Measurements from ENCODE around the gene CSTF1.

Gene CSTF1

DNA sequence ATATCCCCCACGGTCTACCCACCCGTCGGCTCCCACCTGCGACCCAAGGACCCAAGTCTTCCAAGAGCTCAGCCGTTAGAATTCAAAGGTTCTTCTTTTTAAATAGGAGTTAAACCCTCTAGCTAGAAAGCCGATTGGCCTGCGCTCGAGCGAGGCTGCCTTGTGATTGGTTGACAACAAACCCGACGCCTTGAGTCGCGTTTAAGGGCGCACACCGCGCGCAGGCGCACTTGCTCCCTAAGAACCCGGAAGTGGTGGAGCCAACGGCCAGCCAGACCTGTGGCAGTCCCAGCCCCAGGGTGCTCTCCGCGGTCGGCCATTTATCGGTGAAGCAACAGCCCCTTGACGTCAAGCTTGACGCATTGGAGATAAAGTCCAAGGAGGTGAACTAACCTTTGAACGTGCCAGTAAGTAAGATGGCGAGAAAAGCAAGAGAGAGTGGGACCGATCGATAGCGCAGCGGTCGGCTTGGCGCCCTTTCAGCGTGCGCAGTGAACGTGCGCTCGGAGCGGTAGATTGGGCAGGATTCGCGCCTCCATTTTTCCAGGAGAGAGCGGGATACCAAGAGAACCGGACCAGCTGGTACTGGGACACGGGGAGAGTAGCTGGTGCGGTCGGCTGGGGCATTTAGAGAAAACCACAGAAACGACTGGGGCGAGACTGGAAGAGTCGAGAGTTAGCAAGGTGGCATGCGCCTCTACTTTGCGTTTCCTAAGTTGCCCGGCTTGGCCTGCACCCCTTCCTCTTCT lies at the start of gene CSTF1, which contains the start of gene AURKA:
TSS of gene CSTF1 (plus strand) at position 514 of the 749 bp plus-strand sequence. CDS start 2,908 bp downstream, outside the sequence.
TSS of gene AURKA (minus strand) at position 84 of the 749 bp plus-strand sequence. CDS start 4,018 bp downstream, outside the sequence.
- DNase-seq, result peak; percentile 99

DNA sequence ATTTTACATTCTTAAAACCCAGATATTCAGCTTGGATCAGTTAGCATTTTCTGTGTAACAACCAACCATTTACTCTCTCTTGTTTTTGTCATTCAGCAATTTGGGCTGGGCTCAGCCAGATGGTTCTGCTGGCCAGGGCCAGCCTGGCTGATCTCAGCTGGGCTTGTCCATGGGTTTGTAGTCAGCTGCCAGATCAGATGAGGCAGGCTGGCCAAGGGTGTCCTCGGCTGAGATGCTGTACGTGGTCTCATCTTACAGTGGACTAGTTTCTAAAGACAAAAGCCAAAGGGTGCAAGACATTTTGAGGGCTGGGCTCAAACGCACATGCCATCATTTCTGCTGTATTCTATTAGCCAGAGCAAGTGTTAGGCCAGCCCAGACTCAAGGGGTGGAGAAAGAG lies 49.7 kb upstream of the CSTF1 start:
- no peak for DNase-seq

DNA sequence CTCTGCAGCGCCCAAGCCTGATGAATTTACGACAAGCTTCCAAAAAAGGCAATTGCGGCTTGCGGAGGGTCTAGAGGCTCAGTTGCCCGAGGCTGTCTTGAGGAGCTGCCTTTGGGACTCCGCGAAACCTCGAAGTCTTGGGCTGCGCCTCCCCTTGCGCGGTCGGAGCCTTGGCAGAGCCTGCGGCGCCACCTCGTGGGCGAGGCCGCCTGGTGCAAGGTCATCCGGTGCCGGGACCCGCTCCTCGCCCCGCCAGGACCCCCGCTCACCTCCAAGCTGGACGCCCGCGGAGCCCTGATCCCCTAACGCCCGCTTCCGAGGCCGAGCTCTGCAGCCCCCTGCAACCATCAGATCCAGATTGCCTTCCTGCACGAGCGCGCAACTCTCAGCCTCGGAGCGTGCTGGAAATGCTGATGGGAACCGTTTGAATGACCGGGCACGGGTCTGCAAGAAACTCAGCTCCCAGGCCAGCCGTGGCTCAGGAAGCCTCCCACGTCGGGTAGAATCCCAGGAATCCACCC lies 48.5 kb upstream of the CSTF1 start:
- DNase-seq, result no peak

DNA sequence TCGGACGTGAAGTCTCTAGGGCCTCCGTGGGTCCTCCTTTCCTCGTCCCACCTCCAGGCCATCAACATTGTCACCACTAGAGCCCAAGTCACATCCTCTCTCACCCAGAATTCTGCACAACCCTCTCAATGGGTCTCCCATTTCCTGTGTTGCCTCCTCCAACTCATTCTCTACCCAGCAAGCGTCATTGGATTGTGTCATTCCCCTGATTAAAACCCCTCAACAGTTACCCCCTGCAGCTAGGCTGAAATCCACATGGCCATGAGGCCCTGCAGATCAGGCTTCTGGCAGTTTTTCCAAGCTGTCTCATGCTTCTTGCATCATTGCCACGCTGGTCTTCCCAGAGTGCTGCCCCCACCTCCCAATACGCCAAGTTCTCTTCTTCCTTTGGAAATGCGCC lies 46.5 kb upstream of the CSTF1 start:
- no peak for DNase-seq

DNA sequence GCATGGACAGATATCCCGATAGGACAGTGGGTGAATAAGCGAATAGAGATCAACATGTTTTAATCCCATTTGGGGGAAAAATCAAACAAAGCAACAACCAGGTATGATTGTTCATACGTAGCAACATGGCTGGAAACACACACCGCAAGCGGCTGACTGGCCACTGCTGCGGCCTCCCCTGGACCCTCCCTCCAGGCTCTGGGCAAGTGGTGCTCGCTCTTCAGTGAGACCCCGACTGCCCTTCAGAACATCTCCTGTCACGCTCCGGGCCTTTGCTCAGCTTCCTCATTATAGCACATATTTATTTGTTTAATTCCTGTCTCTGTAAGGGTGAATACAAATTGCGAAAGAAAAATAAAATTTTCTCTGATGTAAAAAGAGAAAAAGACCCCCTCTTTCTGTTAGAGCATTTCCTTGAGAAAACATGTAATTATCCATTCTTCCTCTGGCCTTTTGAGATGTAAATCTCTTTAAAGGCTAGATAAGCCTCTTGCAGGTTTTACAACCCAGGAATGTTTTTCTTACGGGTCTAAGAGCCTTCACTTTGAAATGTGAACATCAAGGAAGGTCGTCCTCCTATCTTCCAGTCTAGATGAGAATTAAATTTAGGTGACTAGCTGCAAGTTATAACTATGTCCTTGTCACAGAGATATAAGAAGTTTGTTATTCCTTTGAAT lies 44.7 kb upstream of the CSTF1 start:
- DNase-seq, result no peak

DNA sequence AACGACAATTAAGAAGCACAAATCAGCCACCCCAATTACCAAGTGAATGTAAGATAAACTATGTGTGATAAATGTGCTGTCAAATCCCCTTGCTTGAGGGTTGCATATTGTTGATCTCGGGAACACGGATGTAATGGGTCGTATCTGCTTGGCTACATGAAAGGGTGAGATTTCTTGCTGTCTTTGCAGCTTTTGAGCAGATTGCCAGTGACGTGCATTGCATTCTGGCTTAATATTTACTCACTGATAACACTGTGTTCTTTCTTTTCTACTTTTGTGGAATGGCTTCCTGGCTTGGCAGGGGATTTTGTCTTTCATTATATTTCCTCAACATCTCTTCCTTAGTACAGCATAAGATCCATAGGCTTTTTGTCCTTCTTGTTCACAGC lies 44.1 kb upstream of the CSTF1 start:
- DNase-seq, result no peak

DNA sequence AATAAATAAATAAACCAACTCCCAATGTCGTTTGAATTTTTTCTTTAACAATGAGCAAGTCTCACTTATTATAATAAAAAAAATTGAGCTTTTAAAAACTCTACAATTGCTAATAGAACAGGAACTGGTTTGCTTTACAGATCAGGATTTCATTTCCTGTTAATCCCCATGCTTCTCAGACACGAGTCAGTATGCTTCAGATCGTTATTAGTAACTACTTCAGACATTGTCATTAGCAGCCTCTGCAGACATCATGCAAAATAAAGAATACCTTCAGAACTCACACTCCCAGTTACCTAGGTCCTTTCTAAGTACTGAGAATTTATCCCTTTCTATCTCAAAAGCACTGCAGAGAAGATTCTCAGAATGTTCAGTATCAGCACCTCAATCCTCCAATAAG lies 43.7 kb upstream of the CSTF1 start:
- no peak for DNase-seq

DNA sequence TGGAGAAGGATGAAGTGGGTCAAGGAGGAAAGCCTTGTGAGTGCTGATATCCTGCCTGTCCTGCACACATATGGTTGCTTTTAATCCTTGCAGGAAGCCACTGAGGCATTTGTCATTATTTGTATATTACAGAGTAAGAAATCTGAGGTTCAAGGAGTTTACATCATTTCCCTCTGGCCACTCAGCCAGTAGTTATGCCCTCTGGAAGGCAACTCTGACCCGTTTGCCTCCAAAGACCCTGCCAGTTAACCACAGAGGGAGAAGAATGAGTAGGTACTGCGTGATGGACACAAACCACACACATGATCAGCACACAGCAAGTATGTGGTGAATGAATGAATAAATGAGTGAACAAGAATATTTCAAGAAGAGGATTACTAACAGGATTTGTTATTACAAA lies 41.6 kb upstream of the CSTF1 start:
- DNase-seq, result no peak

DNA sequence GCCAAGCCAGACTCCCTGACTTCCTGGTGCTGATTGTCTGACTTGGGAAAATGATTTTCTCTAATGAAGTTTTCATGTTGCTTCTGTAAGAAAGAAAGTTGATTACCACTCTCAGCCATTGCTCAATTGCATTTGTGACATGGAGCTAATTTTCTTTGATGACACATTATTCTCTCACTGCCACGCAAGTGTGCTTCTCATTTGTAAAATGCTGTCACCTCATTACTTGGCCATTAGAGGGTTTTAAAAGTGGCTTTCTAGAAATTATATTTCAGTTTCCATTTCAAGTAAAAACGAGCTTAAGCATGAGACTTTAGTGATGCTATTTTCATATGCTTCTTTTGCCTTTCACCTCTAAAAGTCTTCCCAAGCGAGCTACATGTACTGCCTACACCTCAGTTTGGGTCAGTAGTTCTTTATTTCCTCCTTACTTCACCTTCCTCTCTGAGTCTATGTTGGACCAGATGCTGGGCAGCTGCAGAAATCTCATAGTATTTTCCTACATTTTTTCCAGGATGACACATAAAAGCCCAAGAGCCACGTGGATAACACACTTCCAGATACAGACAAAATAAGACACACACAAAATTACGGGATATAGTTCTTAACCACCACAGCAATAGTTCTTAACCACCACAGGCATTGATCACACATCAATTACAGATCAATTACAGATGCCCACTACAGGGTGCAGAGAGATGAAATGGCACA lies 39.9 kb upstream of the CSTF1 start:
- DNase-seq, result no peak

DNA sequence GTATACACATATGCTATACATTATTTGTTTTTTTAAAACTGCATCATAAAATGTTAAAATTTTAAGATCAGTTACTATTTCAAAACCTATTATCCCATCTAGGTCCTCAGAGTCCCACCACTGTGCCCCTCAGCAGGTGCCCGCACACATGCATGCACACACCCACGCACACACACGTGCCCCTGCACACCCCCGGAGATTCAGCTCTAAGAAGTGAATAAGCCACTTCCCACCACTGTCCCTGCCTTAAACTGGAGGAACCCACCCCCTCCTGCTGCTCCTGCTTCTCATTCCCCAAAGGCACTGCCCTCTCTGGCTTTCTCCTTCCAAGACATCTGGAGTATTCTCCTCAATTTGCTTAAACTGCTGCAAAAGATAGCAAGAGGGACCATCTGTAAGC lies 39.1 kb upstream of the CSTF1 start:
- DNase-seq, result no peak

DNA sequence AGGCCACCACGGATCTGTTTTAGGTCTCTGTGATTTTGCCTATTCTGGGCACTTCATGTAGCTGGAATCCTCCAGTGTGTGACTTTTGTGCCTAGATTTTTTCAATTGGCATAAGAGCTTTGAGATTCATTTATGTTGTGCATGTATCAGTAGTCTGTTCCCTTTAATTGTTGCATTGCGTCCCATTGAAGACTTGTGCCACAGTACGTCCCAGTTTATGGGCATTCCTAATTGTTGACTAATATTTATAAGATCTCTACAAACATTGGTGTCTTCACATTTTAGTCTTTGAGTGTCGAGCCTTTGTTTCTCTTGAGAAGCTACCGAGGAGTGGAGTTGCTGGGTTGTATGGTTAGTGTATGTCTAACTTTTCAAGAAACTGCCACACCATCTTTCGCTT lies 34.4 kb upstream of the CSTF1 start:
- DNase-seq, result no peak

DNA sequence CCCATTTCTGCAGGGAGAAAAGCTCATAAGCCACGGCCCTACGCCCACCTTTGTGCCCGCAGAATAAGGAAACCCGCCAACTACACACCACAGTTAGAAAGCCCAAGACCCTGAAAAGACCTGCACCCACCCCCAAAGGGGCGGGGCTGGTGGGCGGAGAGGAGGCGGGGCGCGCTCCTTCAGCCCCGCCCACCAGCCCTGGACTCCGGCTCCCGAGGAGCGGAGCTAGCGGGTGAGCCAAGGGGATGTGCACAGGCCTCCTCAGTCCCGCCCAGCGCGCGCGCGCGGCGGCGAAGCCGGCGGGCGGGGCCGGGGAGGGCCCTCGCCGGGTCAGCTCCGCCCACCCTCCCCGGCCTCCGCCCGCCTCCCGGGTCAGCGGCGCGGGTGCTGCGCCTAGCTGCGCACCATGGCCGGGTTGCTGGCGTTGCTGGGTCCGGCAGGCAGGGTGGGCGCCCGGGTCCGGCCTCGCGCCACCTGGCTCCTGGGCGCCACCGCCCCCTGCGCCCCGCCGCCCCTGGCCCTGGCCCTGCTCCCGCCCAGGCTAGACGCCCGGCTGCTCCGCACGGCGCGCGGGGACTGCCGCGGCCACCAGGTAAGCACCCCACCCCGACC lies 33.7 kb upstream of the CSTF1 start, which contains the start of gene FAM210B:
TSS of gene FAM210B (plus strand) at position 375 of the 612 bp plus-strand sequence. CDS start at position 407, 32 bp downstream.
- no peak for DNase-seq

DNA sequence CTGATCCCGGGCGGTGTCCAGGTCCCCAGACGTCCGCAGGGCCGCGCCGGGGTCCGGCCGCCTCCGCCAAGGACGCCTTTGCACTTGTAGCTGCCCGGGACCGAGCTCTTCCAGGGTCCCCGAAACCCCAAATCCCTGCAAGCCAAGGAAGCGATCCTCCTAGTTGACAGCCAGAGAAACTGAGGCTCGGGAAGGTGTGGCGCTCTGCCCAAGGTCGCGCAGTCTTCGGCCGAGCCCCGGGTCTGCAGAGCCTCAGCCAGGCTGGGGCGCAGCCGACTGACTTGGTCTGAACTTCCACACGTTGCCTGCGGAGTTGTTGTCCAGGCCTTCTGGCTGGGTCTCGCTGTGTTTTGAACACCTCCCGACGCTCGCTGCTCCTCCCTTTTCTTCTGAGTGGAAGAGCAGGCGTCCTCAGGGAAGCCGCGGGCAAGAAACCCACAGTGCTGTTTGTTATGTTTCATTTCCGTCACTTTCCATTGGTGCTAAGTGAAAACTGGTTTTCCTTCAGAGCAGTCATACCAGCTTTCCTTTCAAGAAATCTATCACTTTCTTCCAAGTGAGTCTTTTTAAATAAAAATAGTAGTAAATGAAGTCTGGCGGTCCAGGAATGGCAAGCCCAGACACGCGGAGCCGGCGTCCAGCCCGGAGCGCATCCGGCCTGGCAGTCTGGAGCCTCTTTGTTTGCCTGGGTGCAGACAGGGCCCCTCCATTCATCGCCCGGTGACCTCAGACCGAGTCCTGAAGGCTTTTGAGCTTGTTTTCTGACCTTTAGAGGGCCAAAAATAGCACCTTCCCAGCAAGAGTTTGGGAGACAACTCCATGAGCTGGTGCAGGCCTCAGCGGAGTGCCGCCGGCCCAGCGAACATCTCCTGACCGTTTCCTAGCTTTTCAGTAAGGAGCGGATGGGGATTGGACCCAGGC lies 33.0 kb upstream of the CSTF1 start:
- DNase-seq, result no peak

DNA sequence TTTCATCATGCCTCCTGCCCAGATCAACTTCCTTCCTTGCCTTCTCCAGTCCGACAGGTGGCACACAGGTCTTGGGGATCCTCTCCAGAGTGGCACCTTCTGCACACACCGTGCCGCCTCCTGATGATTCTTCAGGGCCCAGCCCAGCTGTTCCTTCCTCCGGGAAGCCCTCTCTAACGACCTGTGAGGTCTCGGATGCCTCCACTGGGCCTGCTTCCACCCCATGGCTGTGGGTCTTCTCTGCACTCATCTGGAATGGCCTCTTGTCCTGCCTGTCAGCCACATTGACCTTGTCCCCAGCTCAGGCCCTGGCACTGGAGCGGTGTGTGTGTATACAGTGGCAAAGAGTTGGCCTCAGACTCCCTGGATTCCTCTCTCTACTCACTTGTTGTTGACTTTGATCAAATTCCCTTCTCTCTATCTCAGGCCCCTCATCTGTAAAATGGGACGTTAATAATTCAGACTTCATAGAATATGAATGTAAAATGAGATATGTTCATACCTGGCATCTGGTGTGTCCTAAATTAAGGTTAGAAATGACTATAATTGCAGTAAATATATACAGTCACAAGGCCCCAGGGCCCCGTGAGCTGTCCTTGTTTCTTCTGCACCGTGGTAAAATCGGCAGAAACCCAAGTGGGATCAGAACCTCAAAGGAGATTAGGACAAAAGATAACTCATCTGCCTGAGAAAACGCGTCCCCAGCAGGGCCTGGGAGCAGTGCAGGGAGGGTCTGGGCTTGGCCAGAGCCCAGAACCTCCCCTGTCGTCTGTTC lies 32.1 kb upstream of the CSTF1 start:
- no peak for DNase-seq

DNA sequence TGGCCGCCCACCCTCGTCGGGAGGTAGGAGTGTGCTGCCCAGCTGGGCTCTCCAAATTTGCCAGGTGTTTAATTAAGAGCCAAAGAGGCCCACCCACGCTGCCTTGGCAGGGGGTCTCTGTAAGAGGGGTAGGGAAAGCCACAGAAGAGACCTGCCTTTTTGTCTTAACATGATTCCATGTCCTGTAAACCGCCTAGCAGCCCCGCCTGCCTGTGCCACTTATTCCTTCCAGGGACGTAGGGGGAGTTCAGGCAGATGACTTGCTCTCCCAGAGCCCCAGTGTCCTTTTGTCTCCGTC lies 31.6 kb upstream of the CSTF1 start:
- no peak for DNase-seq

DNA sequence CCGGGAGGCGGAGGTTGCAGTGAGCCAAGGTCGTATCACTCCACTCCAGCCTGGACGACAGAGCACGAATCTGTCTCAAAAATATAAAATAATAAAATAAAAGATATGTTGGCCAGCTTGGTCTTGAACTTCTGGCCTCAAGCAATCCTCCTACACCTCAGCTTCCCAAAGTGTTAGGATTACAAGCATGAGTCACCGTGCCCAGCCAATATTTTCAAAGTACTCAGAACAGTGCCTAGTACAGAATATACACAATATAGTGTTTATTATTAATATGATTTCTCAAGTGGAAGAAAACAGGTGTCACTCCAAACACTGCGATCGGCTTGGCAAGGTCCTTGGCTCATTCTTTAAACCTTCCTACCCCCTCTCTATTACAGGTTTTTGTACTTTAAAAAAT lies 30.5 kb upstream of the CSTF1 start:
- no peak for DNase-seq

DNA sequence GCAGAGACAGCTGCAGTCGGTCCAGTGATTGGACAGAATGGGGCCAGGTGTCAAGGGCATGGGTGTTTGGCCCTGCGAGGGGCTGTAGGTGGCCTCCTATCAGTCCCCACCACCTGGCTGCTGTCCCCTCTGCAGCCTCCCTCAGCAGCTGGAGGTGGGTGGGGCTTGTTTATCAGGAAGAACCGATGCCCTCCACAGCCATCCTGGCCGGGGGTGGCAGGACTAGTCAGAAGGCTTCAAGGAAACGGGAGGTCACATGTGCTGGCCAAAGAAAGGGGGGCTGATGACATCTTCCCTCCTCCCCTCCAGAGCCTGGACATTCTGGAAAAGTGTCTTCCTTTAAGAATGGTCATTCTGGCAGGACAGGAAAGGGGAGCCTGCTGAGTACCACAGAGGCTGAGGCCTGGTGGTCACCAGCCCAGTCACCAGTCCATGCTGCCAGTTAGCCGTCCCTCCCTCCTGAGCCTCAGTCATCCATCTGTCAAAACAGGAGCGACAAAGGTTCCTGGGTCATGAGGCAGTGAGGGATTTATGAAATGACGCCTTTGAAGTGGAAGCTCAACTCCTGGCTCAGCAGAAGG lies 29.5 kb upstream of the CSTF1 start:
- DNase-seq, result no peak

DNA sequence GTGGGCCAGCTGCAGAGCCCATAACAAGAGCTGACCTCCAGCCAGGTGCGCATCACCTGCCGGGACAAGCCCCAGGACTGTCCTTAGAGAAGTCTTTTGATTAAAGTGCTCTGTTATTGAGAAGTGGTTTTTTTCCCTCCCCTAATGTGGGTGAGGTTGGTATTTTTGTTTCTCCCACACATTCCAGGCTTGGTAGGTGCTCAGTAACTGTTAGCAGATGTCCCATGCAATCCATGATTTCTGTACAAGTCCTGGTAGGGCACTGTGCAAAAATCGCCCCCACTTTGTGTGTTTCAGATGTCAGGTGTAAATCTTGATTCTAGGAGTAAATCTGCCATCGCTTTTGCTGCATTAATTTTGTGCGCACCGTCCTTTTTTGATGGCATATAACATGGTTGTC lies 29.0 kb upstream of the CSTF1 start:
- DNase-seq, result no peak

DNA sequence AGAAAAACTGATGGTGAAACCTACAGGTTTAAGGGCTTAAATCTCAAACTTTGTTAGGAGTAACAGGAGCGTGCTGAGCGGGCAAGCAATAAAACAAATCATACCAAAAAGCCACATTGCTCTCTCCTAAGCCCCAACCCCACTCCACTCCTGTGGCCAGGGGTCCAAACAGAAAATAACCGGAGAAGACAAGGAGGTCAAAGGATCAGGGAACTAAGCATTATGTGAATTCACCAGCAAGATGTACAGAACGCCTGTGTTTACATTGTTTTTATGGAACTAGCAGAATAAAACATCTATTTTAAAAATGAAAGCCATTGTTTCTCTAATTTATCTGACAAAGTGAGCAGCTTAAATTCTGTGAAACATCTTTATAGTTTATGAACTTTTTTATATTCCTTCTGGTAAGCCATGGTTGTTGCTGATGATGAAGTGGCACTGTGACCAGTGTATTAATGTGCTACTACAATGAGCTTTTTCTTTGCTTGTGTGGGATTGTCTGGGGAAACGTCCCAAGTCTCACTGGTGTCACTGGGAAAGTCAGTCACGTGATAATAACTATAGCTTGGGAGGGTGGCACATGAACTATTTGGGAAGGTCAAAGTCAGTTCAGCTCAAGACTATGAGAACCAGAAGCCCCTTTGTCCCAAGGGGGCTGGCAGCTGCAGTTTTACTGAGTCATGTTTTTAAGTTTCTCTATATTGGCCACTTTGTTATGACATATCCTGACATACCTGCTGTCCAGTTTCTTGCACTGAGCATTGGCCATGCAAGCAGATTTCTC lies 23.9 kb upstream of the CSTF1 start:
- DNase-seq, result no peak

DNA sequence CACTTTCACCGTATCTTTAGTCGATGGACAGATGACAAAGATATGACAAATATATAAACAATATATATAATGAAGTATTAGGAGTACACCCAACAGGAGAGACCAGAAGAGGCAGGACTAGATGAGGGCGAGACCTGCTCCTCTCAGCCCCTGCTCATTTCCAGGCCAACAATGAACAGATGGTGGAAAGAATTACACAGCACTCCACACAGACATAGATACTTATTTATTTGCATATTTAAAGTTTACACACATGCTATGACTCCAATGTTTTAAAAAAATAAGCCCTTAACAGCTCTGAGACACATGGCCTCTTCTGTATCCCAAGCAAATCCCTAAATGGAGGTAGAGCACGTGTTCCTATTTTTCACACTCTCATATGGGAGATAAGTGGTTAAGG lies 23.3 kb upstream of the CSTF1 start:
- no peak for DNase-seq

Measured in NK-92 treated with Interleukin-12 subunit alpha and Interleukin-12 subunit beta, amount 100 ng/mL, for 24 hours (cell line).